HepG2 (cell line): ENCODE data around the gene CABLES2. TPM values are rescaled to one million over a fixed set of nuclear protein-coding genes. Genes with fewer than 3 reads are reported as not detected.

Source experiments
- FOXA1 ChIP-seq, 2 experiments: fragments of 450-650 bp in 1 of 2; sonication (generic) in 1 of 2; formaldehyde crosslinking in 1 of 2; IDR thresholded peaks; 2 replicates each; pipeline versions ENCODE4 v1.4.0 to v1.6.1; 2016 to 2020; ENCODE audit warnings: missing genetic modification reagents in 1 of 2
- FOXP4 ChIP-seq: sonication (generic); formaldehyde crosslinking; IDR thresholded peaks from 2 replicates; pipeline ENCODE4 v1.4.0; 2020; ENCODE audit warnings: missing genetic modification reagents
- GMEB1 ChIP-seq: sonication (generic); formaldehyde crosslinking; IDR thresholded peaks from 2 replicates; pipeline ENCODE4 v1.5.1; 2020; ENCODE audit warnings: missing genetic modification reagents, mild to moderate bottlenecking, borderline replicate concordance
- IRF9 ChIP-seq: sonication (generic); formaldehyde crosslinking; IDR thresholded peaks from 2 replicates; pipeline ENCODE4 v1.8.0; 2022; ENCODE audit warnings: missing genetic modification reagents, mild to moderate bottlenecking, borderline replicate concordance
- MIER3 ChIP-seq: IDR thresholded peaks from 2 replicates; pipeline ENCODE4 v1.6.1; 2016; ENCODE audit warnings: missing compliant biosample characterization, borderline replicate concordance
- PAWR ChIP-seq: sonication (generic); formaldehyde crosslinking; IDR thresholded peaks from 2 replicates; pipeline ENCODE4 v1.4.0; 2020; ENCODE audit warnings: missing genetic modification reagents, mild to moderate bottlenecking, borderline replicate concordance
- STAT6 ChIP-seq: sonication (generic); formaldehyde crosslinking; IDR thresholded peaks from 2 replicates; pipeline ENCODE4 v1.4.0; 2020; ENCODE audit warnings: missing genetic modification reagents, mild to moderate bottlenecking, borderline replicate concordance
- ZBTB26 ChIP-seq: IDR thresholded peaks from 2 replicates; pipeline ENCODE4 v1.6.1; 2016; ENCODE audit warnings: missing compliant biosample characterization, missing genetic modification reagents, borderline replicate concordance
- ZKSCAN8 ChIP-seq: IDR thresholded peaks from 2 replicates; pipeline ENCODE4 v1.6.1; 2016; ENCODE audit warnings: borderline replicate concordance, missing genetic modification reagents, missing compliant biosample characterization
- ZNF264 ChIP-seq: sonication (generic); formaldehyde crosslinking; IDR thresholded peaks from 2 replicates; pipeline ENCODE4 v1.4.0; 2020; ENCODE audit warnings: missing genetic modification reagents
- ZNF703 ChIP-seq: sonication (generic); formaldehyde crosslinking; IDR thresholded peaks from 2 replicates; pipeline ENCODE4 v1.5.1; 2020; ENCODE audit warnings: missing genetic modification reagents, mild to moderate bottlenecking, moderate library complexity, borderline replicate concordance
- polyA plus RNA-seq, 8 experiments: library from polyadenylated mRNA; depleted of rRNA in 3 of 8; stranded (reverse) in 7 of 8; unstranded in 1 of 8; fragments of >200 nt; fragmentation: Illumina TruSeq in 4 of 8; extraction: Trizol in 4 of 8; gene quantifications; 2 replicates each; pipeline versions ENCODE4 v1.2.1 to v1.2.3, GENCODE V29; 2011 to 2016; ENCODE audit warnings: low read depth in 4 of 8, missing spikeins in 1 of 8, mixed read lengths in 1 of 8; ENCODE audit not compliant: insufficient read depth in 1 of 8
- total RNA-seq, 5 experiments: library from RNA; depleted of rRNA; stranded (reverse); fragments of >200 nt; fragmentation: Illumina TruSeq; extraction: Trizol; gene quantifications; 2 replicates each; pipeline ENCODE4 v1.2.3, GENCODE V29; 2016; ENCODE audit warnings: low read depth in 1 of 5

The CABLES2 gene
- total and polyA plus RNA-seq, 2 of the 13 experiments (the other 11 are each of a cell fraction or from before 2014, with no cell fraction given), result 5.2 to 9.7 TPM

- TF ChIP-seq FOXP4 (CRISPR knock-in tag) (peak; percentile 67; the same call in 1 of the 2 replicates), ZNF703 (CRISPR knock-in tag) (no peak; the same call in 1 of the 2 replicates), MIER3 (no peak), GMEB1 (CRISPR knock-in tag) (peak; percentile 57; the same call in 1 of the 2 replicates), PAWR (CRISPR knock-in tag) (peak; percentile 95), ZNF264 (peak; percentile 88), FOXA1 (IDR thresholded peaks at IDR 0.05) (no peak), FOXA1 (CRISPR knock-in tag; IDR thresholded peaks at IDR 0.05) (peak; percentile 38; the same call in 1 of the 2 replicates), IRF9 (CRISPR knock-in tag) (no peak), STAT6 (CRISPR knock-in tag) (no peak; the same call in 1 of the 2 replicates), ZKSCAN8 (no peak), ZBTB26 (CRISPR knock-in tag) (peak; percentile 81; the same call in 1 of the 2 replicates)
Measured at GRCh38 chr20:62376112-62377063, 30.7 kb downstream of the CABLES2 start (continued).
